ENCODE data around the gene YIF1A.

GRCh38 chr11:66315921-66316811, 27.2 kb upstream of the YIF1A start:
- no peak for TF ChIP-seq CTCF (IDR thresholded peaks at IDR 0.05)
- no peak for TF ChIP-seq EZH2 (IDR thresholded peaks at IDR 0.05)
